ENCODE results near the gene KIF26A.

DNA sequence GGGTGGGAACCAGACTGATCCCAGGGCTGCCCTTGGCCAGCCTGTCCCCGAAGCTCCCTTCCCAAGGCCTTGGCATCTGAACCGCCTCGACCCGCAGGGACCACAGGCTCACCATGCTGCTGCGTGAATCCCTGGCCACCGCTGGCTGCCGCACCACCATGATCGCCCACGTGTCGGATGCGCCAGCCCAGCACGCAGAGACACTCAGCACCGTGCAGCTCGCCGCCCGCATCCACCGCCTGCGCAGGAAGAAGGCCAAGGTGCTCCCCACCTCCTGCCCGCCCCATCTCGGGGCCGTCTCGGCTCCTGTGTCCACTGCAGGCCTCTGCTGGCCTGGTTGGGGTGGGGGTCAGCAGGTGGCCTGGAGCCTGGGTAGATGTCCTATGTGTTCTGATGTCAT is 35.7 kb downstream of the KIF26A start:
- no peak for TF ChIP-seq EZH2 (optimal IDR thresholded peaks at IDR 0.05; ENCODE audit: low read depth, low read length)
- TF ChIP-seq, protein P1, sequence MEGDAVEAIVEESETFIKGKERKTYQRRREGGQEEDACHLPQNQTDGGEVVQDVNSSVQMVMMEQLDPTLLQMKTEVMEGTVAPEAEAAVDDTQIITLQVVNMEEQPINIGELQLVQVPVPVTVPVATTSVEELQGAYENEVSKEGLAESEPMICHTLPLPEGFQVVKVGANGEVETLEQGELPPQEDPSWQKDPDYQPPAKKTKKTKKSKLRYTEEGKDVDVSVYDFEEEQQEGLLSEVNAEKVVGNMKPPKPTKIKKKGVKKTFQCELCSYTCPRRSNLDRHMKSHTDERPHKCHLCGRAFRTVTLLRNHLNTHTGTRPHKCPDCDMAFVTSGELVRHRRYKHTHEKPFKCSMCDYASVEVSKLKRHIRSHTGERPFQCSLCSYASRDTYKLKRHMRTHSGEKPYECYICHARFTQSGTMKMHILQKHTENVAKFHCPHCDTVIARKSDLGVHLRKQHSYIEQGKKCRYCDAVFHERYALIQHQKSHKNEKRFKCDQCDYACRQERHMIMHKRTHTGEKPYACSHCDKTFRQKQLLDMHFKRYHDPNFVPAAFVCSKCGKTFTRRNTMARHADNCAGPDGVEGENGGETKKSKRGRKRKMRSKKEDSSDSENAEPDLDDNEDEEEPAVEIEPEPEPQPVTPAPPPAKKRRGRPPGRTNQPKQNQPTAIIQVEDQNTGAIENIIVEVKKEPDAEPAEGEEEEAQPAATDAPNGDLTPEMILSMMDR (IDR thresholded peaks at IDR 0.05; ENCODE audit: low read length), result no peak
- no peak for TF ChIP-seq EZH2phosphoT487 (IDR thresholded peaks at IDR 0.05; ENCODE audit: low read length)
